Measurements from ENCODE around the gene RCCD1. TPM values are rescaled to one million over a fixed set of nuclear protein-coding genes. Genes with fewer than 3 reads are reported as not detected.

Gene RCCD1
- total RNA-seq, 1 experiment from 2014 or later: 26.1 TPM

GRCh38 chr15:90916461-90916860 lies 38.2 kb upstream of the RCCD1 start:
- no peak for TF ChIP-seq ELF4 (CRISPR knock-in tag; IDR thresholded peaks at IDR 0.05; ENCODE audit: low read depth)
- no peak for TF ChIP-seq ZNF512 (CRISPR knock-in tag; IDR thresholded peaks at IDR 0.05; ENCODE audit: borderline replicate concordance)
- no peak for TF ChIP-seq NFYB (CRISPR knock-in tag; conservative IDR thresholded peaks at IDR 0.05; ENCODE audit: low read depth)
- TF ChIP-seq HMGA2 (CRISPR knock-in tag; IDR thresholded peaks at IDR 0.05): no peak
- no peak for TF ChIP-seq AR (CRISPR knock-in tag; IDR thresholded peaks at IDR 0.05)
- no peak for TF ChIP-seq GTF2I (CRISPR knock-in tag; conservative IDR thresholded peaks at IDR 0.05)
- no peak for TF ChIP-seq RORB (CRISPR knock-in tag; IDR thresholded peaks at IDR 0.05)
- TF ChIP-seq ZNF532 (CRISPR knock-in tag; IDR thresholded peaks at IDR 0.05; ENCODE audit: borderline replicate concordance): no peak
- no peak for TF ChIP-seq ZNF423 (CRISPR knock-in tag; IDR thresholded peaks at IDR 0.05)
- TF ChIP-seq E2F4 (CRISPR knock-in tag; IDR thresholded peaks at IDR 0.05; ENCODE audit: borderline replicate concordance, low read depth): no peak
- no peak for TF ChIP-seq ZSCAN18 (CRISPR knock-in tag; IDR thresholded peaks at IDR 0.05)
- TF ChIP-seq MLX (CRISPR knock-in tag; IDR thresholded peaks at IDR 0.05): no peak
- TF ChIP-seq SMAD3 (CRISPR knock-in tag; IDR thresholded peaks at IDR 0.05; ENCODE audit: borderline replicate concordance): no peak
- no peak for TF ChIP-seq FOXP4 (CRISPR knock-in tag; IDR thresholded peaks at IDR 0.05)
- no peak for TF ChIP-seq TP53 (CRISPR knock-in tag; IDR thresholded peaks at IDR 0.05)
- no peak for TF ChIP-seq ETV6 (CRISPR knock-in tag; IDR thresholded peaks at IDR 0.05)
- no peak for TF ChIP-seq ZNF281 (CRISPR knock-in tag; IDR thresholded peaks at IDR 0.05)
- TF ChIP-seq E2F5 (CRISPR knock-in tag; IDR thresholded peaks at IDR 0.05): no peak
- no peak for TF ChIP-seq MYBL2 (CRISPR knock-in tag; IDR thresholded peaks at IDR 0.05)
- TF ChIP-seq GABPB1 (CRISPR knock-in tag; IDR thresholded peaks at IDR 0.05): no peak
- no peaks in the 10 kb centered on the region for H3K9me3 Mint-ChIP-seq
- no peak for DNase-seq (ENCODE audit: low spot score)
- H3K27ac Mint-ChIP-seq: peak overlapping the region; percentile 59
- ChIA-PET POLR2A (no interaction called here), CTCF (interaction anchor here (0.7 to 3.8 kb wide), 3 partner anchors 16 to 36 kb away, joined by 3 to 24 read pairs (median 6); partner anchors contain the start of genes HDDC3 and UNC45A)
- no peak for ATAC-seq
- no peaks in the 10 kb centered on the region for H3K4me1 Mint-ChIP-seq
- peaks cover 15% of the 10 kb centered on the region for H3K36me3 Mint-ChIP-seq
- H3K4me3 Mint-ChIP-seq: no peak overlapping the region
- no peaks in the 10 kb centered on the region; the same call in 1 of the 2 replicates for H3K27me3 Mint-ChIP-seq (ENCODE audit: low read depth)

All from WTC11 (cell line).